Measurements from ENCODE around the gene METTL17.
"Not testable (repeated sequence)": the region's sequence is repeated elsewhere in the genome, so short reads cannot be mapped to it uniquely, and the experiment has no call there.

Gene METTL17

GRCh38 chr14:20997115-20997514 is 7.3 kb downstream of the METTL17 start:
- DNase-seq = no peak

GRCh38 chr14:20997564-20997963 is 7.8 kb downstream of the METTL17 start:
- no peak for DNase-seq

DNA sequence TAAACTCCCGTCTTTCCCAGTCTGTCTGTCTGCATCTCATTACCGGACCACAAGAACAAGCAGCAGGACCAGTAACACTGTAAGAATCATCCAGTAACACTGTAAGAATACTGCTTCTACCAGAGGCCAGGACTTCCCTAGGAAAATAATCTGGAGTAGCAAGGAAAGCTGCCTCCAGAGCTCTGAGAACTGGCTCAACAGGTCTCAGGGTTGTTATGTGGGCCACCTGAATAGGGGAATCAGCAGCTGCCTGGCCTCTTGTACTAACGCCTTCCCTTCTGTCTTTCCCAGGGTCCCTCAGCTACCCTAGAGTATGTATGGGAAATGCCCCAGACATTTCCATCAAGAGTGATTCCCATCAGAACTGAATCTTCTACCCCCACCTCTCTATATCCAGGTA is 8.4 kb downstream of the METTL17 start:
- no peak for DNase-seq

- peak in 1 of 2 experiments; percentile 7 for DNase-seq
Measured at GRCh38 chr14:20998674-20999366, 9.0 kb downstream of the METTL17 start, which contains the start of gene SLC39A2. Gene SLC39A2 (plus strand): TSS chr14:20999293. CDS start chr14:20999447, 154 bp downstream.

DNA sequence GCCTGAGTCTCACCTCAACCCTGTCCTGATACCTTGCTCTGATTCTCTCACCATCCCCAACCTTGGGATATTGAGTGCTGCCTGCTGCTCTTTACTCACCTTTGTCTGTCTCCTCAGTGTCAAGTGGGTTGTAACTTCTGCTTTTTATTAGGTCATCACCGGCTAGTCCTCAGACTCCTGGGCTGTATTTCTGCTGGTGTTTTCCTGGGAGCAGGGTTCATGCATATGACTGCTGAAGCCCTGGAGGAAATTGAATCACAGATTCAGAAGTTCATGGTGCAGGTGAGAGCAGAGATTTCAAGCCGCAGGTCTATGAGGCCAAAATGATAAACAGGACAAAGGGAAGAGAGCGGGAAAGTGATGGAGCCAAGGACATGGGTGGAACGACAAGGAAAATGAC is 9.8 kb downstream of the METTL17 start:
- DNase-seq = no peak

DNA sequence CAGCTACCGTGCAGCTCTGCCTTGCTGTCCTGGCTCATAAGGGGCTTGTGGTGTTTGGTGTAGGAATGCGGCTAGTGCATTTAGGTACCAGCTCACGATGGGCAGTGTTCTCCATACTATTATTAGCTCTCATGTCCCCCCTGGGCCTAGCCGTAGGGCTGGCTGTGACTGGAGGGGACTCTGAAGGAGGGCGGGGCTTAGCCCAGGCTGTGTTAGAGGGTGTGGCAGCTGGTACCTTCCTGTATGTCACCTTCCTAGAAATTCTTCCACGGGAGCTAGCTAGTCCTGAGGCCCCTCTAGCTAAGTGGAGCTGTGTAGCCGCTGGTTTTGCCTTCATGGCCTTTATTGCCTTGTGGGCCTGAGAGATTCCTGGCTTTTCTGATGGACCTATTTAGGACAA is 11.4 kb downstream of the METTL17 start:
- DNase-seq = no peak

GRCh38 chr14:21003788-21004346 is 14.1 kb downstream of the METTL17 start:
- DNase-seq = no peak

DNA sequence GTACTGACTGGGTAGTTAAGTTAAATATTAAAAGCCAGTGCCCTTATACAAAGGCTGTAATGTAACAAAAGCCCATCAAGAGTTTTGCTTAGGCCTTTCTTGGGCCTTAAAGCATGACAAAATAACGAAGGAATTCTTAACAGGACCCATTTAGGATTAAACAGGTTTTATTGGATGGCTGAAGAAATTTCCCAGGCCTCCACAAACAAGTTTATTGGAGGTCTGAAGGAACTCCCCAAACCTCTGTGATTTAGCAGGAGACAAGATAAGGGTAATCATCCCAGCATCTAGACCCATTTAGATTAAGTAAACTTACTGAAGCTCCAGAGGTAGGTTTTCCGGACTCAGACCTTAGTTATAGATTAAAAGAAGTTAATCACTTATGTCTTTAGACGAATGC is 19.9 kb downstream of the METTL17 start:
- DNase-seq = not testable (repeated sequence)

- DNase-seq = no peak
Measured at GRCh38 chr14:21011136-21011535, 21.4 kb downstream of the METTL17 start.

DNA sequence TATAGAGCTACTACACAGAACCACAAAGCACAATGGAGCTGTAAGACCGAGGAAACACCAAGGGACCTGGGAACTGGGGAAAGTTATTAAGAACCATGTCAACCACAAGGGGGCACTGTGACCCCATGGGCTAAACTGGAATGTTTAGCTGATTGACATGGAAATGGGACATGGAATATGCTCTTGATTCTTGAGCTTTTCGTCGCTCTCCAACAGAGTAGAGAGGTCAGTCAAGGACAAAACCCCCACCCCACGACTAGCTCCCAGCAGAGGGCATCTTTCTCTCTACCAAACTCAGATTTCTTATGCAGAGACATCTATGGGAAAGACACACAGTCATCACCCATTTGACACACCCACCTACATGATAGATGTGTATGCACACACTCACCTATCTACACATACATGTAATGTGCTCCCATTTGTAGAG is 25.0 kb downstream of the METTL17 start:
- DNase-seq = peak; percentile 72 to 76

GRCh38 chr14:21015312-21015711 is 25.5 kb downstream of the METTL17 start:
- DNase-seq = peak; percentile 72 to 78

- no peak for DNase-seq
Measured at GRCh38 chr14:21016413-21017190, 26.8 kb downstream of the METTL17 start.

GRCh38 chr14:21017528-21018245 is 27.9 kb downstream of the METTL17 start:
- DNase-seq = no peak

GRCh38 chr14:21018286-21018685 is 28.5 kb downstream of the METTL17 start:
- no peak for DNase-seq

DNA sequence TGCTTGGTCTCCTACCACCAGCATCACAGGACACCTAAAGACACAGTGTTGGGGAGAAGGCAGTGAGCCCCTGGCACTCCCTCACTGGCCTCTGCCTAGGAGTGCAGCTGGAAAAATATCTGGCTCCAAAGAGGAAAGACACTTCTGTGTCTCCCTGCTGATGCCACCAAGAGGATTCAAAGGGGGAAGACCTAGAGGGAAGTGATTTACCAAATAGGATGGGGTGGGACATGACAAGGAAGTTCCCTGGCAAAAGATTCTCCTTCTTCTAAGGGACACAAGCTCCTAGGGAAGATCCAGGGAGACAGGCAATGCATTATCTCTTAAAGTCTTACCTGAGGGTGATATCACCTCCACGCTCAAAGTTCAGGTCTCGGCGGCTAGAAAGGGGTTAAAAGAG is 29.0 kb downstream of the METTL17 start:
- DNase-seq = no peak

GRCh38 chr14:21019366-21019765 is 29.6 kb downstream of the METTL17 start:
- DNase-seq = no peak

- no peak for DNase-seq
Measured at GRCh38 chr14:21020977-21021545, 31.3 kb downstream of the METTL17 start.

GRCh38 chr14:21022686-21023085 is 32.9 kb downstream of the METTL17 start:
- no peak for DNase-seq

DNA sequence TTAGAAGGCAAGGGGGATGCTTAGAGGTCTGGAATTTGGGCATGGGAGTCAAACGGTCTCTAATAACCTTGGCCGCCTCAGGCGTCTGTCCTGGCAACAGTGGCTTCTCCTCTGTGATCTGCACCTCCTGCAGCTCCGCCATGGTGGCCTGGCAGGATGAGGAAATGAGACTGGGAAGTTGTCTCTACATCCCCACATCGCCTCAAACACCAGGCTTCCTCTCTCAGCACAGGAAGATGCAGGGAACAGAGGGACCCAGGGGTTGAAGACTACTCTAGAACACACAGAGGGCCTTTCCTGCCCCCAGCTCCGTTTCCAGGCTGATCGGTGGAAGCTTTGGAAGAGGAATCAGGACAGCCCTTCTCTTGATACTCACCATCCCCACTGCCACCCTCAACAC is 33.4 kb downstream of the METTL17 start:
- no peak for DNase-seq

- DNase-seq = no peak
Measured at GRCh38 chr14:21023817-21024584, 34.2 kb downstream of the METTL17 start.

DNA sequence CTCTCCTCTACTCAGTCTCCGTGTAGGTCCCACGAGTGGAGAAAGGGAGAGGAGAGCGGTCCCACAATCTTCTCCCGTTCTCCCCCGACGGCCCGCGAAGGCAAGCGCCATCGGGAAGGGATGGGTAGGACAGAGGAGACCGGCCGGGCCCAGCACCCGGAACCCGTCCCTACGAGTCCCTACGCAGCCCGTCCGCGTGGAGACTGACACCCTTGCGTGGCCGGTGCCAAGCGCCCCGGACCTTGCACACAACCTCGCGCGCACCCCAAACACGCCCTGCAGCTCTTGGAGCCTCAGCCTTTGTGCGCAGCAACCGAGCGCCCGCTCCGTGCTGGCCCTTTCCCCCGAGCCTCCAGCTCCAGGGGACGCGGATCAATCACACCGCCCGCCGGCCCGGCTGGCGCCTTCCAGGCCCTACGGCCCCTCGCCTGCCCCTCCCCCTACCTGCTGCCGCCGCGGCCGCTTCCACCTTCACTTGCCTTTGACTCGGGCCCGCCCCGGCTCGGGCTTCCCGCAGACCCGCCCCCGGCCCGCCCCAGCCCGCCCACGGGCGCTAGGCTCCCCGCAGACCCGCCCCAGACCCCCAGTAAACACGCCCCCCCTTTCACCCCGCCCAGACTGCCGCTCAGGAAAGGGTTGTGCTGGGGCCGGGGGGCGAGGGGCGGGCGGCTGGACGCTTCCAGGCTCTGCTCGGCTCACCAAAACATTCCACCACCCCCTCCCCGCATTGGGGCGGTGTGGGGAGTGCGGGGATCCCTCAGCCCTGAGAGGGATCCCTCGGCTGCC is 35.0 kb downstream of the METTL17 start, which contains the start of gene NDRG2:
TSS of gene NDRG2 (minus strand) at position 477 of the 786 bp plus-strand sequence. CDS start 1,746 bp downstream, outside the sequence.
- no peak for DNase-seq

All from AML-193 (cell line).